Measurements from ENCODE around the gene TSPAN1.
"Not testable (repeated sequence)": the region's sequence is repeated elsewhere in the genome, so short reads cannot be mapped to it uniquely, and the experiment has no call there.

The TSPAN1 gene

DNA sequence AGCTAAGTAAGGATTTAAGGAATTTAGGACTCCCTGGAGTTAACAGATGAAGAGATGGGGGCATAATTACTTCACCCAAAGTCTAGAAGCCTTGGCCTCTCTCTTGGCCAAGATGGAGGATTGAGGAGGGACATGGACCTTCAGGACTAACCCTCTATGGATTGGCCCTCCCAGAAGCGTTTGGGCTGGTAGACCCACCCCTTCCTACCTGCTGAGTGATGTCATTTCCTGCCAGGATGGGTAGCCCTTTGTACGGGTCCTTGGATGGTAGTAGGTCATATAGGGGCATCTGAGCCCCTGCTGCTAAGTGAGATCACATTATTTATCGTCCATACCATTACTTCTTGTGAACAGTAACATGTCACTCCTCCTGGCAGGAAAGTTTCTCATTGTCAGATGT lies 45.9 kb downstream of the TSPAN1 start:
- no peak for DNase-seq

DNA sequence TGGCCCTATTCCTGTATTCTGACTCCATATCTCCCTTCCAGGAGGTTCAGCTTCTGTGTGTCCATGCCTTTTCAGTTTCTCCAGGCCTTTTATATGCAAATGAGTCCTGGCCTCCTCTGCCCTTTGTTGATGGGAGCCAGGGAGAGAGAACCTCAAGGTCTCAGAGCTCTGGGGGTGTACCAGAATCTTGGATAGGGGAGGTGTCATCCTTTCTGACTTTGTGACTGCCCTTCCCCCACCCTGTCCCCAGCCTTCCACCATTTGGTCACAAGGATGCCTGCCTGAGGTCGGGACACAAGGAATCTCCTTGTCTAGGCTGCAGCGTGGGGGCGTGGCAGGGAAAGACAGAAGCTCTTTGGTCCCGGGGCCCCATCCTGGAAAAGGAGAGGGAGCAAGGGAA lies 46.9 kb downstream of the TSPAN1 start:
- DNase-seq: no peak

DNA sequence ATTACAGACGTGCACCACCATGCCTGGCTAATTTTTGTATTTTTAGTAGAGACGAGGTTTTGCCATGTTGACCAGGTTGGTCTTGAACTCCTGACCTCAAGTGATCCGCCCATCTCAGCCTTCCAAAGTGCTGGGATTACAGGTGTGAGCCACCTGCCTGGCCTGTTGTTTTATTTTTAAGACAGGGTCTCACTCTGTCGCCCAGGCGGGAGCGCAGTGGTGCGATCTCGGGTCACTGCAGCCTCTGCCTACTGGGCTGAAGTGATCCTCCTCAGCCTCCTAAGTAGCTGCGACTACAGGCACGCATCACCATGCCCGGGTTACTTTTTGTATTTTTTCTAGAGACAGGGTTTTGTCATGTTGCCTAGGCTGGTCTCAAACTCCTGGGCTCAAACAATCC lies 48.2 kb downstream of the TSPAN1 start:
- not testable (repeated sequence) for DNase-seq

DNA sequence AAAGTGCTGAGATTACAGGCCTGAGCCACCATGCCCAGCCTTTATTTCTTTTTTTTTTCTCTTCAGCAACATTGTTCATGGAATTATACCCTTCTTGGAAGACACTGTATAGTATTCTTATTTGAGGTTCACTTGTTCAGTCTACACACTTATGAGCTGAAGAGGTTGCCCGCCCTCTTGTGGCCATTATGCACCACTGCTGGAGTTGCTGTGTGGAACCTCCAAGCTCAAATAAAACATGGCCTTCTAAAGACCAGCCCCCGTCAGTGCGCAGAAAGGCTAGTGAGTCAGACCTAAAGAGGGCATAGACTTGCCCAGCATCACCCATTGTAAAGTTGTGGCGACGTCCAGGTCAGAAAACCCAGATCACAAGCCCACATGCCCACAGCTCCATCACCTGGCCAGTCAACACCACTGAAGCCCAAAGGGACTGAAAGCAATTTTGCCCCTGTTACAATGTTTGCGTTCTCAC lies 48.6 kb downstream of the TSPAN1 start:
- DNase-seq: peak; percentile 84

DNA sequence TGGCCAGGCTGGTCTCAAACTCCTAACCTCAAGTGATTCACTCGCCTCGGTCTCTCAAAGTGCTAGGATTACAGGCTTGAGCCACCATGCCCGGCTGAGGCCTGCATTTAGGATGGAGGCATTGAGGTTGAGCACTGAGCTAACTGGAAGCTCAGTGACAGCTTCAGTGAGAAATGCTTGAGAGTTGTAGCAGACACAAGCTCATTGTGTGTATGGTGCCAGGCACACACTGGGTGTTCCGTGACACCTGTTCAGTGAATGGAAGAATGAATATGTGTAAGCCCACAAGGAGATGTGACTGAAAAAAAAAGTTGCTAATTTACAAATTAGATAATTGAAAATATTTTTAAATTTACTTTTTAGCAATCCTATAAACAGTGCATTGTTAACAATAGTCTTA lies 50.1 kb downstream of the TSPAN1 start:
- no peak for DNase-seq

DNA sequence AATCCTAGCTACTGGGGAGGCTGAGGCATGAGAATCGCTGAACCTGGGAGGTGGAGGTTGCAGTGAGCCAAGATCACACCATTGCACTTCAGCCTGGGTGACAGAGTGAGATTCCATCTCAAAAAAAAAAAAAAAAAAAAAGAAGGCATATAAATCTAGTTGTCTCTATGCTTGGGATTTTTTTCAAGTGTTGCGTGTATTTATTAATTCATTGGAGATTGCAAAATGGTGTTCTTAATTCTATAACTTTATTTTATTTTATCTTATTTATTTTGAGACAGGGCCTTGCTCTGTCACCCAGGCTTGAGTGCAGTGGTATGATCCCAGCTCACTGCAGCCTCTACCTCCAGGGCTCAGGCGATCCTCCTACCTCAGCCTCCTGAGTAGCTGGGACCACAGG lies 56.3 kb downstream of the TSPAN1 start:
- not testable (repeated sequence) for DNase-seq
